GM19023 (cell line): ENCODE data around the gene C12orf76.
"Not testable (repeated sequence)": the region's sequence is repeated elsewhere in the genome, so short reads cannot be mapped to it uniquely, and the experiment has no call there.

Experiments used
- ATAC-seq: cut with Tn5 transposase; IDR thresholded peaks from one replicate; pipeline ENCODE4 v1.9.1; 2021; ENCODE audit warnings: mild to moderate bottlenecking, moderate library complexity; ENCODE audit not compliant: unreplicated experiment

Gene C12orf76

DNA sequence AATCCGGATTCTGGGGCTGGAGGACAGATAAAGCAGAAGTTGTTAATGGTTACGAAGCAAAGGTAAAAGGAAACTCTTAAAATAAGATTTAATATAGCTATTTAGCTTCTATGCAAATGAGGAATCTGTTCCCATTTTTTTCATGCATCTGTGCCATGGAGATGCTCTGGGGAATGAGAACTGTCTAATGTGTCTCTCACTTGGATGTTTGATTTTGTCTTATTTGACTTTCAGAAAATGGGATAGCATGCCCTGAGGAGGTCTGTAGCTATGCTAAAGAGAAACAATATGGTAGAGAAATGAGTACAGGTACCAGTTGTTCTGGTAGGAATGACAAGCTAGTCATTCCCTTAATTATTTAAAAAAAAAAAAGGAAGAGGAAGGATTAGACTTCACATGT is 24.3 kb downstream of the C12orf76 start:
- ATAC-seq, result no peak

- no peak for ATAC-seq
Observed at GRCh38 chr12:110023059-110023980, 25.0 kb downstream of the C12orf76 start.

GRCh38 chr12:110020956-110021355 is 27.4 kb downstream of the C12orf76 start:
- no peak for ATAC-seq

- ATAC-seq, result no peak
Observed at GRCh38 chr12:110015132-110015531, 33.2 kb downstream of the C12orf76 start.

- ATAC-seq, result no peak
Observed at GRCh38 chr12:110012659-110013058, 35.7 kb downstream of the C12orf76 start.

- ATAC-seq, result no peak
Observed at GRCh38 chr12:110012137-110012536, 36.2 kb downstream of the C12orf76 start.

DNA sequence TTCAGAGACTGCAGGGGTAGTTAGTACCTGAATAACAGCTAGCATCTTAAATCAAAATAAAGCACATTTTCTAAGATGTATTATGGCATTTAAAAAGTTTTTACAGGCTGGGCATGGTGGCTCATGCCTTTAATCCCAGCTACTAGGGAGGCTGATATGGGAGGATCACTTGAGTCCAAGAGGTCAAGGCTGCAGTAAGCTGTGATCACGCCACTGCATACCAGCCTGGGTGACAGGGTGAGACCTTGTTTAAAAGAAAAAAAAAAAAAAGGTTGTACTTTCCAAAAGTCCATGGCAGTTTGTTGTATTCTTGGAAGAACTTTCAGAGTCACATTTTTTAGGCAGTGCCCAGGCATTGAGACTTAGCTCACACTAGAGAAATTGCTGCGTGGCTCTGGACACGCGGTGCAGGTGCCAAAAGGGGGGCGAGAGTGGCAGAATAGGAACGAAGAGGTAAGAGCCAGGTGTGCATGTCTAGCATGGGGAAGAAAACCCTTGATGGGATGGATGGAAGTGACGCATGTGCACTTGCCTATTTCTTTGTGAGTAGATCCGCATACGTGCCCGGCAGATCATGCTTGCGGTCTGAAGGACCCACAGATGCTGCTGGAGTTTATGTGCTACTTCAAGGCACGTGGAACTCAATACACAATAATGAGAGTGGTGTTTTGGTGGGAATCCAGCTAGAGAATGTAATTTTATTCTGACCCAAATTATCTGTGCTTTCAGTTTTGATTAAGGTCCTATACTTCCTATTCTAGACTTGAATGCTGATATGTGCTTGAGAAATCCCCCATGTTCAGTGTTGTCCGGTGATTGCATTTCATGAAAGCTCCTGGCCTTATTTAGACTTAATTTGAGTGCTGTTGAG is 37.2 kb downstream of the C12orf76 start:
- ATAC-seq, result no peak

DNA sequence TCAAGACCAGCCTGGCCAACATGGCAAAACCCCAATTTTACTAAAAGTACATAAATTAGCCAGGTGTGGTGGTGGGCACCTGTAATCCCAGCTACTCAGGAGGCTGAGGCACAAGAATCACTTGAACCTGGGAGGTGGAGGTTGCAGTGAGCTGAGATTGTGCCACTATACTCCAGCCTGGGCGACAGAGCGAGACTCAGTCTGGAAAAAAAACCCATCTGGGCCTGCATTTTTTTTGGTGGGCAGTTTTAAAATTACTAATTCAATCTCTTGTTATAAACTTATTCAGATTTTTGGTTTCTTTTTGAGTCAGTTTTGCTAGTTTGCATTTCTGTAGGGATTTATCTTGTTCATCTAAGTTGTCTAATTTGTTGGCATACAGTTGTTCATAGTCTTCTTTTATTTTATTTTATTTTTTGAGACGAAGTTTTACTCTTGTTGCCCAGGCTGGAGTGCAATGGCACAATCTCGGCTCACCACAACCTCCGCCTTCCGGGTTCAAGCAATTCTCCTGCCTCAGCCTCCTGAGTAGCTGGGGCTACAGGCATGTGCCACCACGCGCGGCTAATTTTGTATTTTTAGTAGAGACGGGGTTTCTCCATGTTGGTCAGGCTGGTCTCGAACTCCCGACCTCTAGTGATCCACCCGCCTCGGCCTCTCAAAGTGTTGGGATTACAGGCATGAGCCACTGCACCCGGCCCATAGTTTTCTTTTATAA is 39.5 kb downstream of the C12orf76 start:
- ATAC-seq, result not testable (repeated sequence)

GRCh38 chr12:110007881-110008280 is 40.4 kb downstream of the C12orf76 start:
- no peak for ATAC-seq

DNA sequence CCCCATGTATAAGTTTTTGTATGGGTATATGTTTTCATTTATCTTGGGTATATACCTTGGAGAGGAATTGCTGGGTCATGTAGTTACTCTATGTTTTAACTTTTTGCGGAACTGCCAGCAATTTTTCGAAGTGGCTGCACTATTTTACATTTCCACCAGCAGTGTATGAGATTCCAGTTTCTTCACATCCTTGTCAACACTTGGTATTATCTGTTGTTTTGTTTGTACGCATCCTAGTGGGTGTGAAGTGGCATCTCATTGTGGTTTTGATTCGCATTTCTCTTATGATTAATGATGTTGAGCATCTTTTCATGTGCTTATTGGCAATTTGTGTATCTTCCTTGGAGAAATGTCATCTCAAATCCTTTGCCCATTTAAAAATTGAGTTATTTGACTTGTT is 42.2 kb downstream of the C12orf76 start:
- no peak for ATAC-seq

DNA sequence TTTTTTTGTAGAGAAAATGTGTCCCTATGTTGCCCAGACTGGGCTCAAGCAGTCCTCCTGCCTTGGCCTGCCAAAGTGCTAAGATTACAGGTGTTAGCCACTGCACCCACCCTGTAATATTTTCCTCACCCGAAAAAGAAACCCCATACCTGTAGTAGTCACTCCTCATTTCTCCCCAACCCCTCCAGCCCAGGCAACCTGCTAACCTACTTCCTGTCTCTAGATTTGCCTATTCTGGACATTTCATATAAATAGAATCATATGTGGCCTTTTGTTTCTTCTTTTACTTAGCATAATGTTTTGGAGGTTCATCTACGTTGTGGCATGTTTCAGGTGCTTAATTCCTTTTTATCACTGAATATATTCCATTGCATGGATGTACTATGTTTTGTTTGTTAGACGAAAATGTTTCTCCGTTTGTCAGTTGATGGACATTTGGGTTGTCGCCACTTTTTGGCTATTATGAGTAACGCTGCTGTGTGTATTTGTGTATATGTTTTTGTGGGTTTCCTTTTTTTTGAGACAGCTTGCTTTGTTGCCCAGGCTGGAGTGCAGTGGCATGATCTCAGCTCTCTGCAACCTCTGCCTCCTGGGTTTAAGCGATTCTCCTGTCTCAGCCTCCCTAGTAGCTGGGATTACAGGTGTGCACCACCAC is 42.9 kb downstream of the C12orf76 start:
- ATAC-seq, result no peak

- peak; percentile 53 for ATAC-seq
Observed at GRCh38 chr12:110004598-110004997, 43.7 kb downstream of the C12orf76 start.

DNA sequence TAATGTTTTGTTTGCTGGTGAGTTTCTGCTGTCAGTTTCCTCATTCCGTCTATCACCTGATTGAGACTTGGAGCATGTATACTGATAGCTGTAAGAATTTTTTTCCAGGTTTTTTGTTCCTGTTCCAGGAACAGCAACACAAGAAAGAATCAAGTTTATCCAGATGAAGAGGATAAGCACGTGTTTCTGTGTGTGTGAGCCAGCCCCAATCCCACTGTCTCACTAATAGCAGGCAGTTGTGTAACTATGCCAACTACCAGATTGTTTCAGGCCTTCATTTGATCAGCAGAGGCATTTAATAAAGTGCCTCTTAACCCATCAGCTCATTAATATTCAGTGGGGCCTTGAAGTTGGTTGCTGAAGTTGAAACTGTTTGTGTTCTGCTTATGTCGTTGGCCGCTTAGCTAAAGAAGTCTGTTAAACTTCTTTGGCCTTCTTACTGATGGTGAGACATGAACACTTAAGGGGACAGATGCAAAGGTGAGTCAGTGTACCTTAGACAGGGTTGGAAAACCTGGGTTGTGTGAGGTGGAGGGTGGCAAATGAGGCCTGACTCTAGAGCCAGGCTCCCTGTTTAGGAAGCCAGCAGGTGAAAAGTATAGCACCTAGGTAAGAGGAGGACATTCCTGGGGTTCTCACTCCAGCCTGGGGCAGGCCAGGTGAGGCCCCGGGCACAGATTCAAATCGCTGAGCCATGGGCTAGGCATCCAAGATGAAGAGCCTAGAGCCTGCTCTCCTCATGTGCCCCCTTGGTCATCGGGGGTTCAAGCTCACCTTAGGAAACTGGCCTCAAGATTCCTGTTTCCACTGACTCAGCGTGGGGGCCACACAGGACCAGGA is 45.4 kb downstream of the C12orf76 start:
- ATAC-seq, result no peak

DNA sequence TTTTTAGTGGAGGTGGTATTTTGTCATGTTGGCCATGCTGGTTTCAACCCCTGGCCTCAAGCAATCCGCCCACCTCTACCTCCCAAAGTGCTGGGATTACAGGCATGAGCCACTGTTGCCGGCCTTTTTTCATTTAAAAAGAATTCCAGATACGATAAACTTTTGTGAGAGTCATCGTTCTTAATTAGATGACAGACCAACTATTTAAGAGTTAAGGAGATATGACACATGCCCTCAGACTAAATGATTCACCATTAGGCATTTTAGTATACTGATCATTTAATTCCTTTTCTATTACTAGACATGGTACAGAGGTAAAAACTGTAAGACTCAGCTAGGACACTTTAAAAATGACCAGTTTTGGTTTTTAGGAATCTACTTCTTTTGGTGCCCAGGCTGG is 46.7 kb downstream of the C12orf76 start:
- ATAC-seq, result no peak

- no peak for ATAC-seq
Observed at GRCh38 chr12:109999983-110000505, 48.3 kb downstream of the C12orf76 start.

DNA sequence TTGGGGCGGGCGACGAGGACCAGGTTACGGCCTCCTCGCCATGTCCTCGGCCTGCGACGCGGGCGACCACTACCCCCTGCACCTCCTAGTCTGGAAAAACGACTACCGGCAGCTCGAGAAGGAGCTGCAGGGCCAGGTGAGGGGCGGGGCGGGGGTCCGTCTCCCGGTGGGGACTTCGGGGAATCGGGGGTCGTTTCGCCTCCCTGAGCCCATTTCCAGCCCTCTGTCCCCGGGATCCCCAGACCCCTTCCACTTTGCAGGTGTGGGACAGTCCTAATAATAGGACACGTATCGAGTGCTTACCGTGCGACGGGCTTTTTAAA is 48.7 kb downstream of the C12orf76 start:
- no peak for ATAC-seq

DNA sequence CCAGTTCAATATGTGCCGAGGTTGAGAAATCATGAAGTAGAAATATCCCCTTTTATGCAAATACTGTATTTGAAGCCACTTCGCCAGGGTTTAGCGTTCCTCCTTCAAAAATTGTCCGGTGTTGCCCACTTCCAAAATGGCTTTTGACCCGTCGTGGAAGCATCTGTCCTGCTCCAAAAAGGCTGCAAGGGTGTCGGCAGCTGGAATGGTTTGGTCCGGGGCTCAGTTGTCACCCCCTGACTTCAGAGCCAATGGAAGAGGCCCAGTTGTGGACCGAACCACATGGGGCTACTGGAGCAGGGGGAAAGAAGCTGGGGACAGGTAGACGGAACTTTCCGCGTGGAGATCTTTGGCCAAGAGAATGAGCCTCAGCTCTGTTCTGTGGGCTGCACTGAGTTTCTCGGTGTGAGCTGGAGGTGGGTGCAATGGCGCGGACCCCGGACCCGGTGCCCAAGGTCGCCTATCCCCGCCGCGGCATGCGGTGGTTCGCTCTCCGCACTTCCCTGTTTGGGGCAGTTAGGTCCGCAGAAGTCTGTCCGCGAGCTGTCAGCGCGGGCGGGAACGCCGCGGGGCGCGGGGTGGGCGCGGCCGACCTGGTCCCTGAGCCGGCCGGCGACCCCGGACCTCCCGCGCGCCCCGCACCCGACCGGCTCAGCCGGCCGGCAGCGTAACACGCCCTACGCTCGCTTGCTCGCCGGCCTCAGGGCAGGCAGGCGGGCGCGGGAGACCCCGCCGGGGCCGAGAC is 49.2 kb downstream of the C12orf76 start, which contains the start of gene ANKRD13A:
TSS of gene ANKRD13A (plus strand) at position 527 of the 745 bp plus-strand sequence. CDS start 259 bp downstream, outside the sequence.
- ATAC-seq, result peak; percentile 58

DNA sequence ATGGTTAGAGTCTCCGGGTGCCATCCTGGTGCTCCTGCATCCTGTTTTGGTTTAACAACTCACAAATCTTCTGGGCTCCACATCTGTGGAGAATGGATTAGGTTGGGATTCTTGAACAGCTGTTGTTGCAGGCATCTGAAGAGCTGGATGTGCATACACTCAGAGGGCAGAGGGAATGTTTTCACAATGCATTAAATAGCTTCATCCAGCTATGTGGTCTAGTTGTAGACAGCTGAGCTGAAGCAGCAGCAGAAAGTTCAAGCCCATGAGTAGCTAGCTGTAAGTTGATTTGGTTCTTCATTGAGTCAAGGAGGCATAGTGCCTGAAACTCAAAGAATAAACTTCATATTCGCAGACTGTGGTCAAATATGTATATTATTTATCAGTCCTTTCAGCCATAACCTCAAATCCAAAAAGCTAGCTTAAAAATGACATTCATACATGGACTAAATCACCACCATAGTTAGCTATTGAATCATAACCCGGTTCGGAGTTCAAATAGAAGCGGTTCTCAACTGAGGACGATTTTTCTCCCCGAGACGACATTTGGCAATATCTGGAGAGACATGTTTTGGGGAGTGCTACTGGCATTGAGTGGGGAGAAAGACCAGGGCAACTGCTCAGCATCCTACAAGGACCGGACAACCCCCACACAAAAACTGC is 50.0 kb downstream of the C12orf76 start:
- ATAC-seq, result no peak
